Hematopoietic multipotent progenitor cell (in vitro differentiated cells): ENCODE results near the gene METTL4. TPM values are rescaled to one million over a fixed set of nuclear protein-coding genes. Genes with fewer than 3 reads are reported as not detected.
A peak's percentile ranks its signal among the peaks of the same experiment; 100 is the strongest.

Experiments used
- DNase-seq, 3 donors: peaks; one replicate each; pipeline ENCODE4 v3.0.0-alpha.2; 2011 to 2015; ENCODE audit warnings: low read depth in 2 of 3, low spot score in 2 of 3
- total RNA-seq: library from RNA; depleted of rRNA; stranded (reverse); fragments of >200 nt; gene quantifications from one replicate; pipeline ENCODE4 v1.2.3, GENCODE V29; 2012

The METTL4 gene
- 2.7 TPM for total RNA-seq

GRCh38 chr18:2571200-2572170 is at the start of gene METTL4, which contains the start of gene NDC80:
TSS of gene METTL4 (minus strand) at chr18:2571505. CDS start at chr18:2567216, 4,289 bp downstream.
TSS of gene NDC80 (plus strand) at chr18:2571557. CDS start at chr18:2572986, 1,429 bp downstream.
- DNase-seq = peak; percentile 85 to 97 (median 96)

GRCh38 chr18:2618009-2618408 is 46.7 kb upstream of the METTL4 start:
- DNase-seq = no peak

GRCh38 chr18:2617401-2617998 is 46.2 kb upstream of the METTL4 start:
- no peak for DNase-seq

- DNase-seq = no peak
Observed at GRCh38 chr18:2612996-2613395, 41.7 kb upstream of the METTL4 start.

- peak in 1 of 3 donors; percentile 5 for DNase-seq
Observed at GRCh38 chr18:2610549-2610948, 39.2 kb upstream of the METTL4 start.

- DNase-seq = no peak
Observed at GRCh38 chr18:2609604-2610003, 38.3 kb upstream of the METTL4 start.

- DNase-seq = peak in 2 of 3 donors; percentile 15 to 31
Observed at GRCh38 chr18:2606335-2606734, 35.0 kb upstream of the METTL4 start.

- DNase-seq = no peak
Observed at GRCh38 chr18:2602844-2603243, 31.5 kb upstream of the METTL4 start.

- no peak for DNase-seq
Observed at GRCh38 chr18:2597639-2598038, 26.3 kb upstream of the METTL4 start.

- DNase-seq = no peak
Observed at GRCh38 chr18:2590303-2590702, 19.0 kb upstream of the METTL4 start.

GRCh38 chr18:2589345-2590068 is 18.2 kb upstream of the METTL4 start:
- no peak for DNase-seq

GRCh38 chr18:2588666-2589344 is 17.5 kb upstream of the METTL4 start:
- DNase-seq = no peak

GRCh38 chr18:2587788-2588187 is 16.5 kb upstream of the METTL4 start:
- DNase-seq = no peak

- DNase-seq = no peak
Observed at GRCh38 chr18:2573408-2573807, 2.1 kb upstream of the METTL4 start.

- no peak for DNase-seq
Observed at GRCh38 chr18:2572892-2573291, 1.6 kb upstream of the METTL4 start.

GRCh38 chr18:2572171-2572569 is 865 bp upstream of the METTL4 start:
- no peak for DNase-seq

- peak in 2 of 3 donors; percentile 66 to 82 for DNase-seq
Observed at GRCh38 chr18:2570772-2571199, 519 bp downstream of the METTL4 start.

- no peak for DNase-seq
Observed at GRCh38 chr18:2569338-2570207, 1.7 kb downstream of the METTL4 start.

GRCh38 chr18:2568605-2569004 is 2.7 kb downstream of the METTL4 start:
- DNase-seq = no peak

GRCh38 chr18:2568129-2568528 is 3.2 kb downstream of the METTL4 start:
- DNase-seq = no peak
